ENCODE measurements around the gene ITPA.

GRCh38 chr20:3190681-3191111 is 18.6 kb upstream of the ITPA start:
- TF ChIP-seq CTCF (conservative IDR thresholded peaks at IDR 0.05; ENCODE audit: low read length) (no peak), EZH2phosphoT487 (IDR thresholded peaks at IDR 0.05; ENCODE audit: borderline replicate concordance) (no peak)

Data from Loucy (cell line).